Peyer's patch (tissue), 4 donors: Measurements from ENCODE around the gene XRN1.

Source experiments
- POLR2A ChIP-seq, 2 donors: fragments of 450-650 bp; IDR thresholded peaks; one replicate each; pipeline ENCODE4 v1.5.1; 2017; ENCODE audit warnings: antibody characterized with exemption in 2 of 2, mild to moderate bottlenecking in 2 of 2, moderate library complexity in 2 of 2
- TF ChIP-seq, protein P1 (sequence below), 6 experiments: fragments of 450-650 bp in 4 of 6; fragments of 200-600 bp in 2 of 6; sonication (generic) in 1 of 6; IDR thresholded peaks; one replicate each; pipeline ENCODE4 v1.5.1; 2017 to 2019; ENCODE audit warnings: antibody characterized with exemption in 6 of 6, mild to moderate bottlenecking in 3 of 6, moderate library complexity in 1 of 6

- TF ChIP-seq, protein P1, sequence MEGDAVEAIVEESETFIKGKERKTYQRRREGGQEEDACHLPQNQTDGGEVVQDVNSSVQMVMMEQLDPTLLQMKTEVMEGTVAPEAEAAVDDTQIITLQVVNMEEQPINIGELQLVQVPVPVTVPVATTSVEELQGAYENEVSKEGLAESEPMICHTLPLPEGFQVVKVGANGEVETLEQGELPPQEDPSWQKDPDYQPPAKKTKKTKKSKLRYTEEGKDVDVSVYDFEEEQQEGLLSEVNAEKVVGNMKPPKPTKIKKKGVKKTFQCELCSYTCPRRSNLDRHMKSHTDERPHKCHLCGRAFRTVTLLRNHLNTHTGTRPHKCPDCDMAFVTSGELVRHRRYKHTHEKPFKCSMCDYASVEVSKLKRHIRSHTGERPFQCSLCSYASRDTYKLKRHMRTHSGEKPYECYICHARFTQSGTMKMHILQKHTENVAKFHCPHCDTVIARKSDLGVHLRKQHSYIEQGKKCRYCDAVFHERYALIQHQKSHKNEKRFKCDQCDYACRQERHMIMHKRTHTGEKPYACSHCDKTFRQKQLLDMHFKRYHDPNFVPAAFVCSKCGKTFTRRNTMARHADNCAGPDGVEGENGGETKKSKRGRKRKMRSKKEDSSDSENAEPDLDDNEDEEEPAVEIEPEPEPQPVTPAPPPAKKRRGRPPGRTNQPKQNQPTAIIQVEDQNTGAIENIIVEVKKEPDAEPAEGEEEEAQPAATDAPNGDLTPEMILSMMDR (IDR thresholded peaks at IDR 0.05), result no peak
- TF ChIP-seq POLR2A (IDR thresholded peaks at IDR 0.05), result no peak
These were observed 44.3 kb upstream of the XRN1 start for GRCh38 chr3:142492184-142492583.
